Measurements from ENCODE around the gene NRROS. TPM values are rescaled to one million over a fixed set of nuclear protein-coding genes. Genes with fewer than 3 reads are reported as not detected.

Gene NRROS
- total RNA-seq, 1 experiment from 2014 or later: 0.64 TPM

DNA sequence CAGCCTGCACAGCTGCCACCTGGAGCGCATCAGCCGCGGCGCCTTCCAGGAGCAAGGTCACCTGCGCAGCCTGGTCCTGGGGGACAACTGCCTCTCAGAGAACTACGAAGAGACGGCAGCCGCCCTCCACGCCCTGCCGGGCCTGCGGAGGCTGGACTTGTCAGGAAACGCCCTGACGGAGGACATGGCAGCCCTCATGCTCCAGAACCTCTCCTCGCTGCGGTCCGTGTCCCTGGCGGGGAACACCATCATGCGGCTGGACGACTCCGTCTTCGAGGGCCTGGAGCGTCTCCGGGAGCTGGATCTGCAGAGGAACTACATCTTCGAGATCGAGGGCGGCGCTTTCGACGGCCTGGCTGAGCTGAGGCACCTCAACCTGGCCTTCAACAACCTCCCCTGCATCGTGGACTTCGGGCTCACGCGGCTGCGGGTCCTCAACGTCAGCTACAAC, 20.4 kb downstream of the NRROS start:
- Histone ChIP-seq H3K27me3 (replicated peaks; ENCODE audit: insufficient read depth, low read depth, low read length, poor library complexity) (no peaks in the 10 kb centered on the region), H3K4me3 (ENCODE audit: low read depth, low read length, poor library complexity, severe bottlenecking) (no peak overlapping the region), H3K4me1 (ENCODE audit: insufficient read depth, low read length, poor library complexity, severe bottlenecking) (peaks cover 4% of the 10 kb centered on the region), H3K9me3 (ENCODE audit: low read depth, low read length, poor library complexity, severe bottlenecking) (no peaks in the 10 kb centered on the region), H3K27ac (ENCODE audit: low read depth, low read length, poor library complexity, severe bottlenecking) (no peak overlapping the region), H3K36me3 (ENCODE audit: insufficient read depth, low read length, poor library complexity, severe bottlenecking) (no peaks in the 10 kb centered on the region)
- ChIA-PET CTCF (no interaction called here), POLR2A (ENCODE audit: low non-redundant PET) (interaction anchor here (0.6 kb wide), 1 partner anchor 34 kb away, joined by 4 read pairs; no protein-coding TSS in a partner anchor)
- intact Hi-C loops (cut with micrococcal nuclease; ENCODE audit: unreplicated experiment): no loop called here
- no peak for TF ChIP-seq EZH2 (IDR thresholded peaks at IDR 0.05; ENCODE audit: borderline replicate concordance, low read depth, low read length, poor library complexity, severe bottlenecking)
- TF ChIP-seq CTCF (conservative IDR thresholded peaks at IDR 0.05; ENCODE audit: low read depth, low read length): no peak
- BruUV-seq (replicated peaks): no TSS peak
- DNase-seq (ENCODE audit: low spot score): no peak

- POLR2A ChIA-PET (ENCODE audit: low non-redundant PET): interaction anchor here (0.6 kb wide), 1 partner anchor 33 kb away, joined by 4 read pairs; no protein-coding TSS in a partner anchor
- DNase-seq (ENCODE audit: low spot score): no peak
- no peak overlapping the region for H3K27ac ChIP-seq (ENCODE audit: low read depth, low read length, poor library complexity, severe bottlenecking)
- intact Hi-C loops (cut with micrococcal nuclease; ENCODE audit: unreplicated experiment): no loop called here
- H3K4me1 ChIP-seq (ENCODE audit: insufficient read depth, low read length, poor library complexity, severe bottlenecking): peaks cover 7% of the 10 kb centered on the region
- no peak for TF ChIP-seq CTCF (conservative IDR thresholded peaks at IDR 0.05; ENCODE audit: low read depth, low read length)
- no peak for TF ChIP-seq EZH2 (IDR thresholded peaks at IDR 0.05; ENCODE audit: borderline replicate concordance, low read depth, low read length, poor library complexity, severe bottlenecking)
- no TSS peak for BruUV-seq (replicated peaks)
- no peak overlapping the region for H3K4me3 ChIP-seq (ENCODE audit: low read depth, low read length, poor library complexity, severe bottlenecking)
- H3K27me3 ChIP-seq (replicated peaks; ENCODE audit: insufficient read depth, low read depth, low read length, poor library complexity): no peaks in the 10 kb centered on the region
- H3K9me3 ChIP-seq (ENCODE audit: low read depth, low read length, poor library complexity, severe bottlenecking): no peaks in the 10 kb centered on the region
- CTCF ChIA-PET: no interaction called here
- no peaks in the 10 kb centered on the region for H3K36me3 ChIP-seq (ENCODE audit: insufficient read depth, low read length, poor library complexity, severe bottlenecking)
Observed at GRCh38 chr3:196660381-196661166, 21.1 kb downstream of the NRROS start.

GRCh38 chr3:196661400-196661799, 21.9 kb downstream of the NRROS start:
- Histone ChIP-seq H3K4me3 (ENCODE audit: low read depth, low read length, poor library complexity, severe bottlenecking) (no peak overlapping the region), H3K9me3 (ENCODE audit: low read depth, low read length, poor library complexity, severe bottlenecking) (no peaks in the 10 kb centered on the region), H3K36me3 (ENCODE audit: insufficient read depth, low read length, poor library complexity, severe bottlenecking) (no peaks in the 10 kb centered on the region), H3K27me3 (replicated peaks; ENCODE audit: insufficient read depth, low read depth, low read length, poor library complexity) (no peaks in the 10 kb centered on the region), H3K27ac (ENCODE audit: low read depth, low read length, poor library complexity, severe bottlenecking) (no peak overlapping the region), H3K4me1 (ENCODE audit: insufficient read depth, low read length, poor library complexity, severe bottlenecking) (peaks cover 15% of the 10 kb centered on the region)
- DNase-seq (ENCODE audit: low spot score): no peak
- CTCF ChIA-PET: no interaction called here
- POLR2A ChIA-PET (ENCODE audit: low non-redundant PET): no interaction called here
- no TSS peak for BruUV-seq (replicated peaks)
- no peak for TF ChIP-seq CTCF (conservative IDR thresholded peaks at IDR 0.05; ENCODE audit: low read depth, low read length)
- no peak for TF ChIP-seq EZH2 (IDR thresholded peaks at IDR 0.05; ENCODE audit: borderline replicate concordance, low read depth, low read length, poor library complexity, severe bottlenecking)
- intact Hi-C loops (cut with micrococcal nuclease; ENCODE audit: unreplicated experiment): no loop called here

All from A673 (cell line).